Raji (cell line): Measurements from ENCODE around the gene FYB1.
A peak's percentile ranks its signal among the peaks of the same experiment; 100 is the strongest.

Source experiments
- POLR2A ChIP-seq: IDR thresholded peaks from 2 replicates; pipeline ENCODE4 v1.6.1; 2011; ENCODE audit warnings: low read depth, low read length, control low read depth; ENCODE audit not compliant: insufficient read depth

The FYB1 gene

DNA sequence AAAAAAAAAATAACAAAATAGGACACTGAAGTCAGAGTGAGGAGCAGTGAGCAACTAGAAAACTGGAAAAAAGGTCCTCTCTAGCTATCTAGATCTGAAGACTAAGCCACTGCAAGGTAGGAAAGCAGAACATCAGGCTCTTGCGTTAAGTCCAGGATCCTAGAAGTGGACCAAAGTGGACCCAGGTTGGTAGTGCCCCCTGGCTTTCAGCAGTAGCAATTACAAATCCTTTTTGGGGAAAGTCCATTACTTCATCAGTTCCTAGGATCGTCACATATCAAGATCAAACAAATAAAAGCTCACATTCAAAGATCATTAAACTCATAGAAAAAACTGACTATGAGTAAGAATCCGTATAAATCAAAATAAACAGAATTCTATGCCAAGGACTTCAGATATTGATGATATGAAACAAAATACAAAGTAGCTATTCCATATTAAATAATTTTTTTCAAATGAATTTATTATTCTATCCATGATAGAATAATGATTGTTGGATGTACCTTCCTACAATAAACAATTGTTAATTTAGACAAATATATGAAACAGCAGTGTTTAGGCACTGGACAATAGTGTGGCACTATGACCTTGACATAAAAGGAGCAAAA, 138.7 kb downstream of the FYB1 start:
- no peak for TF ChIP-seq POLR2A

DNA sequence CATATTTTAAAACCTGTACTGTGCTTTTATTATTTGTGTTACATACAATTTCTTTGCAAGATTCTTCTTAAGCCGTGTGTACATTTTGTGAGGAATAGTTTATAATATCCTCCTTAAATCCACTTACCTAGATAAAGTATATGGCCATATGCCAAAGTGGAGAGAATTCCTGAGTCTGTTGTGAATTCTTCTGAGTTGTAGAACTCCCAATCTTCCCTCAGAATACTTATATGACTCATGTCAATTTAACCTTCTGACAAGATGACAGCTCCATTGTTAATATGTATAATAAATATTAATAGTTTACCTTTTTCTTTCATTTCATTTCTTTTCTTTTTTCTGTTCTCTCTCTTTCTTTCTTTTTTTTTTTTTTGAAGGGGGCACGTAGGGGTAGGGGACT, 139.2 kb downstream of the FYB1 start:
- no peak for TF ChIP-seq POLR2A

DNA sequence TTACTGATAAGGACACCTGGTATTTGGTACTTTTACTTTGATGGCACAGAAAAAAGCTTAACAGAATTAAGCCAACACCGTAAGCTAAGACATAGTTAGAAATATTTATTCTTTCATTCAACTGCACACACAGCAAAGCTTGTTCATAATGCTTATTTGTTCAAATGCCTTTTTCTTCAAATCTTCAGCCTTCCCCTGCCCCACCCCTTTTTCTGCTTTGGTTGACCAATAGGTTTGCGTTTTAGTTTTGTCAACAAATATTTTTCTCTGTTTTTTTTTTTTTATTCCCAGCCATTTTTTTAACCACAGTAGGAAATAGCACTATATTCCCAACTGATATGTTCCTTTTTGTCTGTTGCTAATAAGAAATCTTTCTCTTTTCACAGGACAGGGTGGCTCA, 140.2 kb downstream of the FYB1 start:
- TF ChIP-seq POLR2A, result no peak

DNA sequence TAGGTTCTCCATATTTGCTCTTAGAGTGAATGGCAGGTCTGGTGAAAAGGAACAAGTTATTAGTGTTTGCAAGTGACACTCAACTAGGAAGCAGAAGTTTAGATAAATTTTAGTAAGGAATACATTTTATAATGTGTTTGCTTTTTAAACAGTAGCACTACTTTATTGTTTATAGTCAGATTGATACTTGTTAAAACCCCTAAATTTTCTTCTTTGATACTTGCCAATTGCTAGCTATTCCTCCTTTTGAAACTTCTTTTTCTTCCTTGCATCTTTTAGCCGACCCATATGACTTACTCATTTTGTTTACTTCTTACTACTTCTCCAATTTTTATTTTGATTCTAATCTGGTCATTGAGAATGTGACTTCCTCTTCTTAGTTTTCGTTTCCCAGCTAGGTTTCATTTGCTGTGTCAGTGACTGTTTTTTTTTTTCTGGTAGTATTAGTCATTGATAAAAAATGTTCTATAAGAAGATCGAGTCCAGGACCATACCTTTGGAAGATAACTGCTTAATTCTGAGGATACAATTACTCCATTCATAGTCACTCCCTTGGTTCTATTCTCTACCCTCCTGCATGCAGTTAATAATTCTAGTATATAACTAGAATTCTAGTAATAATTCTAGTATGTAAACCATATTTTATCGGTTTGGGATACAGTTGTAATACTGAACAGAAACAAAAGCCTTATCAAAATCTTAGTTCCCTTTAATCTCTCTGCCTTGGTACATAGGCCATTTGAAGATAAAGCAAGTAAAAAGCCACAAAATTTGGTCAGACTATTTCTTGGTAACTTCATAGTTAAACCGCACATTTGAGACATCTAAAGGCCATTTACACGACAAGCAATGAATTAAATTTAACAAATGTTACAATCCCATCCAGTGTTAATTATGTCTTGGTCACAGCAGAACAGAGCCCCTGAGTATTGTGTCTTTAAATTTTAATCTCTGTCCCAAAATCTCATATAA, 142.3 kb downstream of the FYB1 start:
- TF ChIP-seq POLR2A, result no peak

DNA sequence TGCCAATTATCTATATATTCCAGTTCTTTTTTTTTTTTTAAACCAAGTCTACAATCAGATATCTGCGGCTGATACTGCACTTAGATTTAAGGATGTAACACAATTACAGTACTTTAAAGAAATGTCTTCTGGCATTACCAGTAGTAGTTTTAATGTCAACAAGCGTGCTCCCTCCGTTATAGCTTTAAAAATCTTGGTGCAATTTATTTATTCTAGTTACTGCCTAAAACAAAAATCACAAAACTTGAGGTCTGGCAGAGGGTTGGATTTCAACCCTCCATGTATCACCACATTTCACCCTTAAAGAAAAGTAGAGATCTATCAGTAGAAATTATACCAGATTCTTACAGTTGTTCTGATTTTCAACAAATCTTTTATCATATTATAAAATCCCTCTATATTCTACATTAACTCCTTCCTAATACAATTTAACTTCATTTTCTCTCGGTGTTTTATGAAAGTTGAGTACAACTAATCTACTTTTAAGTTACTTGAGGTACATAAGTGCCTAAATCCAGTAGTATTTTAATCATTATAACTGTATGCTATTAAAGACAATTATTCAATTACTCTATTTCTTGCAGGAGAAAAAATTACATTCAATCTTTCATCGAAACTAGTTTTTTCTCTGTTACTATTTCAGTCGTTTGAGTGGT, 143.1 kb downstream of the FYB1 start:
- no peak for TF ChIP-seq POLR2A

DNA sequence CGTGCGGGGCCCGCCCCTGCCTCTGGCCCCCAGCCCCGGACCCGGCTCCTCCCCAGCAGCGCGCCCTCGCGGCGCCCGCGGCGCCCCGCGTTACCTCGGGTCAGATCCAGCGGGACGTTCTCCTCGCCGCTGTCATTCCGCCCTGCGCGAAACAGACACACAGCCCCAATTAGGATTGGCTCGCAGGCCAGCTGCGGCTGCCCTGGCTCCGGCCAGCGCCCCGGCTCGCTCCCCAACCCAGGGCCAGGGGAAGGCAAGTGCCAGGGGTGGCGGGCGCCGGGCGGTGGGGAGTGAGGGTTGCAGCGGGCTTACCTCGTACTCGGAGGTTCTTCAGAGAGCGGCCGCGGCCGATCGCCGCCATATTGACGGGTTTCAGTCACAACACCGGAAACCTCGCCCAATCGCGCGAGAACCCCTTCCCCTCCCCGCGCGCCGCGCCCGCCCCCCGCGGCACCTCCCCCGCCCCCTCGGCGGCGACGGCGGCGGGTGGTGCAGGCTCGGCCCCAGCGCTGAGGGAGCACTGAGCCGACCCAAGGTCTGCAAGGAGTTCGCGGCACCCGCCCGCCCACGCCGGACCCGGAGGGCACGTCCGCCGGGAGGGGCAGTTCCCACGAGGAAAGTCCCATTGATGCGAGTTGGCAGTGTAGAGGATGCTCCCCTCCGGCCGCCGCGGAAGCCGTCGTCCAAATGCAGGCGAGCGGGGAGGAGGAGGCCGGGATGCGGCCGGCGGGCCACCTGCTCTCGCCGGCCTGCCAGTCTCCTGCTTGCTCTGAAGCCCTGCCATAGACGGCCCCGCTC, 145.1 kb downstream of the FYB1 start, which contains the start of gene RICTOR:
TSS of gene RICTOR (minus strand) at position 383 of the 798 bp plus-strand sequence. CDS start at position 361, 22 bp downstream.
- TF ChIP-seq POLR2A, result peak; percentile 91

DNA sequence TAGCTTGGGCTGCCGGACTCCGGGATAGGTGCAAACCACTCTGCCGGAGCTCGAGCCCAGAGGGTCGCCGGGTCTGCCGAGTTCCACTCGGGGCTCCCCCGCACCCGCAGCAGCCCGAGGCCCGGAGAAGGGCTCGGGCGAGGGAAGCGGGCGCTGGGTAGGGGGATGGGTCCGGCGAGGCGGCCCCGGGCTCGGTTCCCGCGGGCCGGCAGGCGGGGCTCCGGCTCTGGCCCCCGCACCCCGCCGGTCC, 145.7 kb downstream of the FYB1 start:
- 0 out of 2 replicates have a peak, but pooled peaks have one; percentile 12 for TF ChIP-seq POLR2A

DNA sequence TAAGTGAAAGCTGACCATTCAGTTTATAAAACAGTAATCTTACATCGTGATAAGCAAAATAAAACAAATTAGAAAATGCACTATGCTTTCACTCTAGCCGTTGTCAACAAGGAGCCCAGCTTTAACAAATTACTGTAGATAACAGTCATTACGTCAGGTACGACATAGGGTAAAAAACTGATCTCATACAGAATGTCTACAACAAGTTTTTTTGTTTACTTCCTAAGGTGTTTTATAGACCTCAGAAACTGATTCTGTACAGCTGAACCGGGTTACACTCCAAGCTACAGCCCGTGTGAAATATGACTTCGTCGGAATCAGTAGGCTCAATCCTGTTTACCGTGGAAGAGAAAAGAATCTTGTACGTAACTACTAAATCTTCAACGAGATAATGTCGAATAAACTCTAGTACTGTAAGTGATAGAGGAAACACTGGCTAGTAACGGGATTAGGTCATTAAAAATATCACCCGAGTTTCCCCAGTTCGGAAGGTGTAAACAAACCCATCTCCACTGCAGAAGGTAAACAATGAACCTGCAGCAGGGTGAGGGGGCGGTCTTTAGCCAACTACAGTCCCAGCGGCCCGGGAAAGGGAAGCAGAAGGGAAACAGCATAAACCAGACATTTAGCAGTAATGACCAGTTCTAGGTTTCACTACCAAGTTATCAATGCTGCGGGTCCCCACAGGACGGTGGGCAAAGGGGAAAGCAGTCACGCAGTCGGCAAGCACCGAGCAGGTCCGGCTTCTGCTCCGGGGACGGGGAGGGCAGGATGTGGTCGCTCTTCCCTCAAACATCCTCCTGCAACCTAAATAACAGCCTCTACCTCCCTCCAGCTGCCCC, 146.2 kb downstream of the FYB1 start:
- 0 out of 2 replicates have a peak, but pooled peaks have one; percentile 31 for TF ChIP-seq POLR2A

DNA sequence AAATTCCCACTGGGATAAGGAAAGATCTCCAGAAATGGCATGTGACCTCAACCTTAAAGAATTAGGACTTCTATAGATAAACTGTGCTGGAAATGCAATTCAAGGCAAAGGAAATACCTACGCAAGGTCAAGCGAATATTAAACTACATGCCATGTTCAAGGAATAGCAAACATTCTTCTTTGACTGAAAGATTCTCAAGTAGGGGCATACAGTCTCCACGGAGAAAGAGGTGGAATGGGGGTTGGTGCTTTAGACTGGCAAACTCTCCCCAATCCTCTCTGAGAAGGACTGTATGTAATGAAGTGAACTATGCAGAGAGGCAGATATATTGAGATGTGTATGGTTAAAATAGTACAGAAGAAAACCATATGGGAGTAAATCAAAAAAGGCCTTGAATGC, 151.3 kb downstream of the FYB1 start:
- no peak for TF ChIP-seq POLR2A

DNA sequence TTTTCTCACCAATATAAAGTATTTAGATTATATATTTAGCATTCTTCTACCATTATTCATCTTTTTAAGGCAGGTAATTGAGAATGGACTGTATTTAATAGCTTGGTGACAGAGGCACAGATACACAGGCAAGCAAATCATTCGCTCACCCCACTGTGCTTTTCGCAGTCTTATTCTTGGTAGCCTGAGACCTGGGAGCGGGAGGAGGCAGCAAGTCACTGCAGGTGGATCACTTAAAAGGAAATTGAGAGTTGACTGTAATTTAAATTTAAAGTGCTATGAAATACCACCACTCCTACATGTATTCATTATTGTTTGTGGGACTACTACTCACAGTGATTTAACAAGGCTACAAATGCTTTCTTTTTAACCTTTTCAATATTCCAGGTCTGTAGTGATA, 154.9 kb downstream of the FYB1 start:
- no peak for TF ChIP-seq POLR2A

DNA sequence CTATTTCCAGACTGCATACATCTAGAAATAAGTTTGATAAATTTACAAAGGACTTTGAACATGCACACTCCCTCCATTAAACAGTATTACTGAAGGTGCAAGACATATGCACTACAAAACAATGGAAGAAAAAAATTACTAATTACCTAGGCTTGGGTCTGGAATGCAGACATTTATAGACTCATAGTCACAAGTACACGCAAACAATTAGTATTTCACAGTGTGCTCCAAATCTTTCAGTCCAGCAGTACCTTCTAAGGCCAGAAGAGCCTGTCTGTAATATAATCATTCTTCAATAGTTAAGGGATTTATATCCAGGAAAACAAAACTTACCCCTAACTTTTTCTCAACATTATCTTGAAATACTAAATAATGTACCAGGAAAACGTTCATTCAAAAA, 156.3 kb downstream of the FYB1 start:
- TF ChIP-seq POLR2A, result no peak

DNA sequence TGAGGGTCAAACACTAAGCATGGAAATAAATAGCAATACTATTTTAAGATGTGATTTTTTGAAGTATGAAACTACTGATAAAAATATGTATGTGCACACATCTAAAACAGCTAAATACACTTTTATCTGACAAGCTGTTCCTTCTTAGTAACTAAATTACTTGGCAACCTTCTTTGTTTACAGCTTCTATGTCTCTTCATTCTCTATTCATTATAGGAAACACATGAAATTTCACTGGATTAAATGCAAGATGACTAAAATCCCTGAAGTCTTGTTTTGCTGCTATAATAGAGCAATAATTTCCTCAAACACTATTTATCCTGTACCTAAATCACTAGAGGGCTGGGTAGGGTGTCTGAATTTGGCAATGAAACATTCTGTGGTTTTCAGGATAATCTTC, 156.8 kb downstream of the FYB1 start:
- no peak for TF ChIP-seq POLR2A

DNA sequence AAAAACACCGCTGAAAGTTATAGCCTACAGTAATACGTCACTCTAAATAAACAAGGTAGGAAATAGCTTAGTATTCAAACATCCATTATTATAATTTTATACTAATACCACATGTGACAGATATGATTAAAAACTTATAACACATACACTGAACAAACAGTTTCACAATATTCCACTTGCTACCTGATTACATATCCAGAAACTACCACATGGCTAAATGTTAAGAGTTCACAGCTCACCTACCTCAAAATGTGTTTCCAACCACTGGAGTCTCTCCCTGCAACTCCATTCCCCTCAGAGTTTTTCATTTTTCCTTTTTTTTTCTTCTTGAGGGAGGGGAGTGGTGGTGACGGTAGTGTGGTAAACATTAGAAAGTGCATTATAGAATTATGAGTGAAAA, 157.3 kb downstream of the FYB1 start:
- no peak for TF ChIP-seq POLR2A

DNA sequence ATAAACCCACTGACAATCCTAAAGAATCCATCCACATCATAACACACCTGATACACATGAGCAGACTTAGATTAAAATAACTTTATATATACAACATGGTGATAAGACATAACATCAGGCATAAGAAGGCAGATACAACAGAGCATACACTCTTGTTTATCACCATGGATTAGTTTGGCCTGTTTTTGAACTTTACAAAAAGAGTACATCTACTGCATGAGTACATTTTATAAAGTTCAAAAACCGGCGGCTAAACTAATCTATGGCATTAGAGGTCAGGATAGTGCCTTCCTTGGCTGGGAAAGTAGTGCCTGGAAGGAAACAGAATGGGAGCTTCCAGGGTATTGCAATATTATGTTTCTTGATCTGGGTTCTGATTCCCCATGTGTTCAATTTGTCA, 160.3 kb downstream of the FYB1 start:
- no peak for TF ChIP-seq POLR2A
